ENCODE data around the gene RASAL2. TPM values are rescaled to one million over a fixed set of nuclear protein-coding genes. Genes with fewer than 3 reads are reported as not detected.

The RASAL2 gene
- total and polyA plus RNA-seq, 9 of the 15 experiments (the other 6 are each of a cell fraction or from before 2014, with no cell fraction given), result 0.13 to 1.0 (median 0.62) TPM

- FAIRE-seq (no peak), ATAC-seq (no peak), DNase-seq (ENCODE audit: extremely low read depth in 1 of 4, low spot score in 3 of 4) (no peak)
- no TSS peak for BruUV-seq (replicated peaks)
- POLR2A ChIA-PET, result no interaction called here
- CTCF ChIA-PET (ENCODE audit: low intra/inter-chr PET ratio), result no interaction called here
- Histone ChIP-seq H3K27ac (ENCODE audit: extremely low read depth, low read depth, low read length) (no peak overlapping the region), H3K9me1 (ENCODE audit: control insufficient read depth, insufficient read depth, low read length) (no peaks in the 10 kb centered on the region), H4K20me1 (replicated peaks; ENCODE audit: control insufficient read depth, insufficient read depth, low read length) (no peaks in the 10 kb centered on the region), H3K36me3 (ENCODE audit: control insufficient read depth, insufficient read depth, low read length) (no peaks in the 10 kb centered on the region), H3K4me2 (ENCODE audit: insufficient read depth, low read length) (no peak overlapping the region), H3K27me3 (ENCODE audit: control insufficient read depth in 2 of 2, insufficient read depth in 2 of 2, low read length in 2 of 2) (no peaks in the 10 kb centered on the region), H3K79me2 (ENCODE audit: control insufficient read depth, insufficient read depth, low read length) (no peaks in the 10 kb centered on the region), H3K9me3 (replicated peaks; ENCODE audit: control insufficient read depth, insufficient read depth, low read depth, low read length) (no peaks in the 10 kb centered on the region), H2AFZ (ENCODE audit: low read depth, low read length) (no peak overlapping the region), H3K4me1 (replicated peaks in 1 of 2; ENCODE audit: control insufficient read depth in 2 of 2, insufficient read depth in 2 of 2, low read length in 2 of 2) (no peaks in the 10 kb centered on the region), H3K9ac (ENCODE audit: insufficient read depth in 1 of 2, low read depth in 2 of 2, low read length in 2 of 2) (no peak overlapping the region), H3K4me3 (no peak overlapping the region)
- intact Hi-C loops (cut with micrococcal nuclease), result no loop called here
- in situ Hi-C loops (cut with MboI), result no loop called here
- TF ChIP-seq SNIP1 (IDR thresholded peaks at IDR 0.05; ENCODE audit: low read depth) (no peak), ELK1 (CRISPR knock-in tag; IDR thresholded peaks at IDR 0.05) (no peak), JUNB (CRISPR knock-in tag; conservative IDR thresholded peaks at IDR 0.05) (no peak), CEBPG (CRISPR knock-in tag; IDR thresholded peaks at IDR 0.05) (no peak), CEBPG (tag; conservative IDR thresholded peaks at IDR 0.05 in 1 of 2, IDR thresholded peaks at IDR 0.05 in 1 of 2) (peak in 1 of 2 experiments; percentile 47; a peak in 3 of 4 replicates), ZNF77 (CRISPR knock-in tag; IDR thresholded peaks at IDR 0.05) (no peak), FUS (optimal IDR thresholded peaks at IDR 0.05; ENCODE audit: low read depth, low read length) (no peak), HES1 (IDR thresholded peaks at IDR 0.05; ENCODE audit: low read depth) (no peak), ARNT (IDR thresholded peaks at IDR 0.05) (no peak), CEBPB (tag; IDR thresholded peaks at IDR 0.05) (peak; percentile 73), ARID2 (IDR thresholded peaks at IDR 0.05) (no peak), ZC3H8 (IDR thresholded peaks at IDR 0.05) (no peak), ZNF830 (CRISPR knock-in tag; IDR thresholded peaks at IDR 0.05) (no peak), ZNF57 (CRISPR knock-in tag; IDR thresholded peaks at IDR 0.05) (no peak), XRCC5 (IDR thresholded peaks at IDR 0.05; ENCODE audit: low read depth, low read length) (no peak), WHSC1 (IDR thresholded peaks at IDR 0.05; ENCODE audit: low read length) (no peak)
- TF ChIP-seq, protein P1, sequence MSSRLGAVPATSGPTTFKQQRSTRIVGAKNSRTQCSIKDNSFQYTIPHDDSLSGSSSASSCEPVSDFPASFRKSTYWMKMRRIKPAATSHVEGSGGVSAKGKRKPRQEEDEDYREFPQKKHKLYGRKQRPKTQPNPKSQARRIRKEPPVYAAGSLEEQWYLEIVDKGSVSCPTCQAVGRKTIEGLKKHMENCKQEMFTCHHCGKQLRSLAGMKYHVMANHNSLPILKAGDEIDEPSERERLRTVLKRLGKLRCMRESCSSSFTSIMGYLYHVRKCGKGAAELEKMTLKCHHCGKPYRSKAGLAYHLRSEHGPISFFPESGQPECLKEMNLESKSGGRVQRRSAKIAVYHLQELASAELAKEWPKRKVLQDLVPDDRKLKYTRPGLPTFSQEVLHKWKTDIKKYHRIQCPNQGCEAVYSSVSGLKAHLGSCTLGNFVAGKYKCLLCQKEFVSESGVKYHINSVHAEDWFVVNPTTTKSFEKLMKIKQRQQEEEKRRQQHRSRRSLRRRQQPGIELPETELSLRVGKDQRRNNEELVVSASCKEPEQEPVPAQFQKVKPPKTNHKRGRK (tag; IDR thresholded peaks at IDR 0.05), result no peak
- 0% methylated on average over 6 of the region's 6 CpGs for WGBS (ENCODE audit: insufficient coverage, low coverage, missing lambda C conversion rate)
Observed at GRCh38 chr1:178450871-178451270, 357.0 kb downstream of the RASAL2 start.

Measured in K562 (cell line).